ENCODE measurements around the gene COX10.

DNA sequence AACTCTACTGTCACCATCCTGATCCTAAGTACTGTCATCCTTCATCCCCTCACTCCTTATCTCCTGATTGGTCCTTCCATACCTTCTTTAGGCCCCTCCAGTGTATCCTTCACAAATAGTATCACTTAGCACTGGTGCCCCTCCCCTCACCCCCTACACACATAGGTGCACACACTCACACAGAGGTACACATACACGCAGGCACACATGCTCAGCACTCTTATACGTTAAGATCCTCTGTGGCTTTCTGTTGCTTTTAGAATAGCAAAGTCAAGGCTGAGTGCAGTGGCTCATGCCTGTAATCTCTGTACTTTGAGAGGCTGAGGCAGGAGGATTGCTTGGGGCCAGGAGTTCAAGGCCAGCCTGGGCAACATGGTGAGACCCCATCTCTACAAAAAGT is 135.2 kb downstream of the COX10 start:
- TF ChIP-seq, protein P1, sequence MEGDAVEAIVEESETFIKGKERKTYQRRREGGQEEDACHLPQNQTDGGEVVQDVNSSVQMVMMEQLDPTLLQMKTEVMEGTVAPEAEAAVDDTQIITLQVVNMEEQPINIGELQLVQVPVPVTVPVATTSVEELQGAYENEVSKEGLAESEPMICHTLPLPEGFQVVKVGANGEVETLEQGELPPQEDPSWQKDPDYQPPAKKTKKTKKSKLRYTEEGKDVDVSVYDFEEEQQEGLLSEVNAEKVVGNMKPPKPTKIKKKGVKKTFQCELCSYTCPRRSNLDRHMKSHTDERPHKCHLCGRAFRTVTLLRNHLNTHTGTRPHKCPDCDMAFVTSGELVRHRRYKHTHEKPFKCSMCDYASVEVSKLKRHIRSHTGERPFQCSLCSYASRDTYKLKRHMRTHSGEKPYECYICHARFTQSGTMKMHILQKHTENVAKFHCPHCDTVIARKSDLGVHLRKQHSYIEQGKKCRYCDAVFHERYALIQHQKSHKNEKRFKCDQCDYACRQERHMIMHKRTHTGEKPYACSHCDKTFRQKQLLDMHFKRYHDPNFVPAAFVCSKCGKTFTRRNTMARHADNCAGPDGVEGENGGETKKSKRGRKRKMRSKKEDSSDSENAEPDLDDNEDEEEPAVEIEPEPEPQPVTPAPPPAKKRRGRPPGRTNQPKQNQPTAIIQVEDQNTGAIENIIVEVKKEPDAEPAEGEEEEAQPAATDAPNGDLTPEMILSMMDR (IDR thresholded peaks at IDR 0.05): no peak
- no peak for TF ChIP-seq POLR2A (IDR thresholded peaks at IDR 0.05)

All from body of pancreas (tissue), 4 donors.